GM10266 (cell line): ENCODE measurements around the gene LHCGR.
"Not testable (repeated sequence)": the region's sequence is repeated elsewhere in the genome, so short reads cannot be mapped to it uniquely, and the experiment has no call there.

Source experiments
- DNase-seq: peaks from one replicate; pipeline ENCODE4 v3.0.0; 2012; ENCODE audit errors: extremely low spot score
- CTCF ChIP-seq: IDR thresholded peaks from 2 replicates; pipeline ENCODE4 v1.5.1; 2012; ENCODE audit warnings: mild to moderate bottlenecking, low read depth; ENCODE audit not compliant: control insufficient read depth, insufficient read depth; ENCODE audit errors: missing control alignments

The LHCGR gene

DNA sequence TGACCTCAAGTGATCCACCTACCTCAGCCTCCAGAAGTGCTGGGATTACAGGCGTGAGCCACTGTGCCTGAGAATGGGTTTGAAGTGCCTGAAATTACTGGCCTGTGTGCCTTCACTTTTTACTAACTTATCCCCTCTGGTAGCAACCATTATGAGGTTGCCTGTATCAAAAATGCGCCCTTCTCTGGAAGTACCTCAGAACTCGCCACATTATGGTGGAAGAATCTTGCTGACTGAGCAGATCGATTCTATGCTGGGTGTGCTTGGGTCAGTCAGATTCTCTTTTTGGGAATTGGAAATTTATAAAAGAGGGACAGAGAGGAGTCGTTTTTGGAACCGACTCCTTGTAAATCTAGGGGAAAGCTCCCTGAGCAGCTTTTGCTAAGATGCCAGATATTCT lies 8.2 kb downstream of the LHCGR start:
- DNase-seq = no peak

DNA sequence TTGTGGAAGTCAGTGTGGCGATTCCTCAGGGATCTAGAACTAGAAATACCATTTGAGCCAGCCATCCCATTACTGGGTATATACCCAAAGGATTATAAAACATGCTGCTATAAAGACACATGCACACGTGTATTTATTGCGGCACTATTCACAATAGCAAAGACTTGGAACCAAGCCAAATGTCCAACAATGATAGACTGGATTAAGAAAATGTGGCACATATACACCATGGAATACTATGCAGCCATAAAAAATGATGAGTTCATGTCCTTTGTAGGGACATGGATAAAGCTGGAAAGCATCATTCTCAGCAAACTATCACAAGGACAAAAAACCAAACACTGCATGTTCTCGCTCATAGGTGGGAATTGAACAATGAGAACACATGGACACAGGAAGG lies 16.3 kb downstream of the LHCGR start:
- not testable (repeated sequence) for DNase-seq

More for the DNA sequence above, 8.2 kb downstream of the LHCGR start:
- no peak for TF ChIP-seq CTCF

GRCh38 chr2:48738806-48739205 lies 16.7 kb downstream of the LHCGR start:
- DNase-seq = no peak
- no peak for TF ChIP-seq CTCF

GRCh38 chr2:48736251-48736650 lies 19.3 kb downstream of the LHCGR start:
- TF ChIP-seq CTCF = no peak
- DNase-seq = no peak

- TF ChIP-seq CTCF = no peak
- DNase-seq = no peak
Measured at GRCh38 chr2:48734576-48735303, 20.8 kb downstream of the LHCGR start.

- DNase-seq = no peak
- no peak for TF ChIP-seq CTCF
Measured at GRCh38 chr2:48733067-48733503, 22.4 kb downstream of the LHCGR start.

GRCh38 chr2:48728840-48729239 lies 26.7 kb downstream of the LHCGR start:
- DNase-seq = no peak
- no peak for TF ChIP-seq CTCF

- DNase-seq = no peak
- no peak for TF ChIP-seq CTCF
Measured at GRCh38 chr2:48728295-48728694, 27.2 kb downstream of the LHCGR start.
